Activated CD4-positive, alpha-beta T cell treated with anti-CD3 and anti-CD28 coated beads, Interleukin-2, amount 50 U/mL, for 48 hours (primary cell): Measurements from ENCODE around the gene TNK1.
A peak's percentile ranks its signal among the peaks of the same experiment; 100 is the strongest.

Experiments
- DNase-seq, 2 experiments: peaks; one replicate each; pipeline ENCODE4 v3.0.0-alpha.2; 2020

Gene TNK1

GRCh38 chr17:7392696-7393612 lies 12.1 kb downstream of the TNK1 start:
- no peak for DNase-seq

GRCh38 chr17:7393613-7394451 lies 12.9 kb downstream of the TNK1 start:
- DNase-seq = peak; percentile 61 to 67

GRCh38 chr17:7394452-7395191 lies 13.7 kb downstream of the TNK1 start, which contains the start of gene PLSCR3:
Gene PLSCR3 (minus strand): TSS chr17:7394525. CDS start chr17:7394110, 415 bp downstream.
- DNase-seq = peak; percentile 87 to 89

- DNase-seq = no peak
These were observed 15.3 kb downstream of the TNK1 start for GRCh38 chr17:7396147-7396546.

- DNase-seq = no peak
These were observed 17.7 kb downstream of the TNK1 start for GRCh38 chr17:7398612-7399011.

GRCh38 chr17:7403043-7403726 lies 22.3 kb downstream of the TNK1 start:
- DNase-seq = peak; percentile 29 to 38

GRCh38 chr17:7403727-7403976 lies 22.8 kb downstream of the TNK1 start:
- no peak for DNase-seq

- DNase-seq = peak; percentile 96
These were observed 23.3 kb downstream of the TNK1 start, which contains the start of gene TMEM256 for GRCh38 chr17:7403977-7404736. Gene TMEM256 (minus strand): TSS chr17:7404097. CDS start chr17:7404084, 13 bp downstream.

- DNase-seq = no peak
These were observed 24.0 kb downstream of the TNK1 start for GRCh38 chr17:7404737-7405349.

GRCh38 chr17:7405350-7406234 lies 24.7 kb downstream of the TNK1 start:
- DNase-seq = no peak

- DNase-seq = no peak
These were observed 25.4 kb downstream of the TNK1 start for GRCh38 chr17:7406235-7406825.

- no peak for DNase-seq
These were observed 26.2 kb downstream of the TNK1 start for GRCh38 chr17:7407082-7407481.

- DNase-seq = no peak
These were observed 26.8 kb downstream of the TNK1 start, which contains the start of gene NLGN2 for GRCh38 chr17:7407485-7408251. Gene NLGN2 (plus strand): TSS chr17:7407845. CDS start chr17:7408256, 411 bp downstream.

GRCh38 chr17:7408252-7408727 lies 27.4 kb downstream of the TNK1 start:
- peak; percentile 21 to 25 for DNase-seq

- DNase-seq = no peak
These were observed 28.0 kb downstream of the TNK1 start for GRCh38 chr17:7408863-7409262.

- DNase-seq = no peak
These were observed 28.8 kb downstream of the TNK1 start for GRCh38 chr17:7409716-7410115.

GRCh38 chr17:7410634-7411426 lies 29.9 kb downstream of the TNK1 start:
- no peak for DNase-seq

- DNase-seq = no peak
These were observed 30.5 kb downstream of the TNK1 start for GRCh38 chr17:7411427-7411750.
